HG02571 (cell line): Measurements from ENCODE around the gene SLC1A6.
"Not testable (repeated sequence)": the region's sequence is repeated elsewhere in the genome, so short reads cannot be mapped to it uniquely, and the experiment has no call there.

Experiments
- ATAC-seq: cut with Tn5 transposase; IDR thresholded peaks from one replicate; pipeline ENCODE4 v1.9.1; 2021; ENCODE audit warnings: mild to moderate bottlenecking, moderate library complexity; ENCODE audit not compliant: unreplicated experiment

The SLC1A6 gene

GRCh38 chr19:14959263-14959662 is 20.4 kb downstream of the SLC1A6 start:
- no peak for ATAC-seq

- no peak for ATAC-seq
Observed at GRCh38 chr19:14957464-14957863, 22.2 kb downstream of the SLC1A6 start.

- no peak for ATAC-seq
Observed at GRCh38 chr19:14954071-14954655, 25.5 kb downstream of the SLC1A6 start.

GRCh38 chr19:14952767-14953166 is 26.9 kb downstream of the SLC1A6 start:
- no peak for ATAC-seq

- no peak for ATAC-seq
Observed at GRCh38 chr19:14950421-14950820, 29.2 kb downstream of the SLC1A6 start.

GRCh38 chr19:14949876-14950275 is 29.8 kb downstream of the SLC1A6 start:
- no peak for ATAC-seq

- not testable (repeated sequence) for ATAC-seq
Observed at GRCh38 chr19:14949413-14949812, 30.3 kb downstream of the SLC1A6 start.

- no peak for ATAC-seq
Observed at GRCh38 chr19:14944456-14944855, 35.2 kb downstream of the SLC1A6 start.

- no peak for ATAC-seq
Observed at GRCh38 chr19:14943601-14944000, 36.1 kb downstream of the SLC1A6 start.

- ATAC-seq = no peak
Observed at GRCh38 chr19:14941189-14941588, 38.5 kb downstream of the SLC1A6 start, which contains the start of gene OR7C2. TSS of gene OR7C2 (plus strand) at chr19:14941489. CDS start at chr19:14941489, 0 bp downstream.

- no peak for ATAC-seq
Observed at GRCh38 chr19:14940266-14940665, 39.4 kb downstream of the SLC1A6 start.

GRCh38 chr19:14933506-14933905 is 46.2 kb downstream of the SLC1A6 start:
- no peak for ATAC-seq

GRCh38 chr19:14916848-14917247 is 62.8 kb downstream of the SLC1A6 start:
- ATAC-seq = no peak

GRCh38 chr19:14915116-14915515 is 64.5 kb downstream of the SLC1A6 start:
- ATAC-seq = no peak

GRCh38 chr19:14906711-14907110 is 73.0 kb downstream of the SLC1A6 start:
- no peak for ATAC-seq

GRCh38 chr19:14901675-14902260 is 77.9 kb downstream of the SLC1A6 start:
- no peak for ATAC-seq
